ENCODE results near the gene ANP32A.

DNA sequence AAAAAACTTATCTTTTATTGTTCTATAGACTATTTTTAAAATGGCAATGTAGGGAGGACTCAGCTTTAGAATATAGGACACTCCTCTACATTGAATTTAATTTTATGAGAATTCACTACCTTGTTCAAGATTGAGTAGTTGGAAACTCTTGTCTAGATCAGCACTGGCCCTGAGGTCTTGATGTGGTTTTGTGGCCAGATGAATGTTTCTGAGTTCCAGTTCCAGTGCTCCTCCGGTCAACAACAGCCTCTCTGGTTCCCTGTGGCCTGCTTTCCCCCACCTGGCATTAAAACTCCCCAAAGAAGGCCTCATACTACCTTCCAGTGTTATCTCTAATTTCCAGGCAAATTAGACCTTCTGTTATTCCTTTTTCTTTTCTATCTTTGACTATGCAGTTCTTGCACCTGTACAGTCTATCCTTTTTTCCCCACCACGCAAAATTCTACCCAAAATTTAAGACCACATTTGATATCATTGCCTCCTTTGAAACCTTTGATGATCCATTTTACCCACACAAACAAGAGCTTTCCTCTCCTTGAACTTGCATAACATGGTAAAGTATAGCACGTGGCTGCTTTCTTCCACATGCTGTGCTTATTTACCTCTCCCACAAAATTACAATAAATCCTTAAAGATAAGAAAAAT is 9.6 kb upstream of the ANP32A start:
- TF ChIP-seq, protein P1, sequence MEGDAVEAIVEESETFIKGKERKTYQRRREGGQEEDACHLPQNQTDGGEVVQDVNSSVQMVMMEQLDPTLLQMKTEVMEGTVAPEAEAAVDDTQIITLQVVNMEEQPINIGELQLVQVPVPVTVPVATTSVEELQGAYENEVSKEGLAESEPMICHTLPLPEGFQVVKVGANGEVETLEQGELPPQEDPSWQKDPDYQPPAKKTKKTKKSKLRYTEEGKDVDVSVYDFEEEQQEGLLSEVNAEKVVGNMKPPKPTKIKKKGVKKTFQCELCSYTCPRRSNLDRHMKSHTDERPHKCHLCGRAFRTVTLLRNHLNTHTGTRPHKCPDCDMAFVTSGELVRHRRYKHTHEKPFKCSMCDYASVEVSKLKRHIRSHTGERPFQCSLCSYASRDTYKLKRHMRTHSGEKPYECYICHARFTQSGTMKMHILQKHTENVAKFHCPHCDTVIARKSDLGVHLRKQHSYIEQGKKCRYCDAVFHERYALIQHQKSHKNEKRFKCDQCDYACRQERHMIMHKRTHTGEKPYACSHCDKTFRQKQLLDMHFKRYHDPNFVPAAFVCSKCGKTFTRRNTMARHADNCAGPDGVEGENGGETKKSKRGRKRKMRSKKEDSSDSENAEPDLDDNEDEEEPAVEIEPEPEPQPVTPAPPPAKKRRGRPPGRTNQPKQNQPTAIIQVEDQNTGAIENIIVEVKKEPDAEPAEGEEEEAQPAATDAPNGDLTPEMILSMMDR (IDR thresholded peaks at IDR 0.05), result no peak
- no peak for TF ChIP-seq POLR2AphosphoS5 (IDR thresholded peaks at IDR 0.05; ENCODE audit: insufficient read depth in 1 of 2, low read depth in 1 of 2)
- TF ChIP-seq POLR2A (IDR thresholded peaks at IDR 0.05), result no peak

All from vagina (tissue), 2 donors.